ENCODE results near the gene PROM1. TPM values are rescaled to one million over a fixed set of nuclear protein-coding genes. Genes with fewer than 3 reads are reported as not detected.

The PROM1 gene
- total RNA-seq, 2 experiments from 2014 or later, result not detected

DNA sequence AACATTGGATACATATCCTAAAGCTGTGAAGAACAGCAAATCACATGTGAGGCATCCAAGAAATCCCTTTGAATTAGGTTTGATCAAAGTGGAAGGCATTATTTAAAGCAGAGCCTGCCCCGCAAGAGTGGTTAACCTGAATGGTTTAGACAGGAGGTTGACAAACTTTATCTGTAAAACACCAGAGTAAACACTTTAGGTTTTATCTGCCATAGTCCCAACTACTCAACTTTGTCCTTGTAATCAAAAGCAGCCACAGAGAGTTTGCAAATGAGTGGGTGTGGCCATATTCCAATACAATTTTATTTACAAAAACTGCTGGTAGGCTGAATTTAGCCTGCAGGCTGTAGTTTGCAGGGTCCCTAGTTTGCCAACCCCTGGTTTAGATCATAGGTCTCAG is 95.6 kb downstream of the PROM1 start:
- no peak for DNase-seq
- intact Hi-C loops (cut with DNase I, micrococcal nuclease), result no loop called here
- H3K4me3 Mint-ChIP-seq, result no peak overlapping the region

DNA sequence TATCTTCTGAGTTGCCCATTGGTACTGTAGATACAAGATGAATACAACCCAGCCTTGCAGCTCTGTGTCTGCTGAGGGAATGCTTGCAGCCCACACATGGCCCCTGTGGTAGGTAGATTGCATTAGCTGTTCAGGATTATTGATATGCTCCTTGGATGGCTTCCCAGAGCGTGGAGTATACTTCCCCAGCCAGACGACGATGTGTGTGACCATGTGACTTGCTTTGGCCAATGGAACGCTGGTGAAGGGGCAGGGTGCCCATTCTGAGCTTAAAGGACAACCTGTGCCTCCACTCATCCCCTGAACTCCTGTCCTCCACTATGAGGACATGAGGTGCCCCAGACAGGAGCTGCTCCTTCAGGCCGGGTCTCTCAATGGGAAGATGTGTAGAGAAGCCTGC is 96.9 kb downstream of the PROM1 start:
- Mint-ChIP-seq H3K4me1 (ENCODE audit: low read depth) (no peaks in the 10 kb centered on the region), H3K27me3 (peaks cover 18% of the 10 kb centered on the region), H3K4me3 (no peak overlapping the region), H3K36me3 (ENCODE audit: low read depth) (no peaks in the 10 kb centered on the region), H3K9me3 (no peaks in the 10 kb centered on the region), H3K27ac (no peak overlapping the region)
- ATAC-seq (ENCODE audit: poor library complexity) (no peak), DNase-seq (no peak)
- ChIA-PET POLR2A (interaction anchor here (0.6 kb wide), 1 partner anchor 29 kb away, joined by 3 read pairs; no protein-coding TSS in a partner anchor), CTCF (no interaction called here)
- intact Hi-C loops (cut with DNase I, micrococcal nuclease), result no loop called here
- TF ChIP-seq, protein P1, sequence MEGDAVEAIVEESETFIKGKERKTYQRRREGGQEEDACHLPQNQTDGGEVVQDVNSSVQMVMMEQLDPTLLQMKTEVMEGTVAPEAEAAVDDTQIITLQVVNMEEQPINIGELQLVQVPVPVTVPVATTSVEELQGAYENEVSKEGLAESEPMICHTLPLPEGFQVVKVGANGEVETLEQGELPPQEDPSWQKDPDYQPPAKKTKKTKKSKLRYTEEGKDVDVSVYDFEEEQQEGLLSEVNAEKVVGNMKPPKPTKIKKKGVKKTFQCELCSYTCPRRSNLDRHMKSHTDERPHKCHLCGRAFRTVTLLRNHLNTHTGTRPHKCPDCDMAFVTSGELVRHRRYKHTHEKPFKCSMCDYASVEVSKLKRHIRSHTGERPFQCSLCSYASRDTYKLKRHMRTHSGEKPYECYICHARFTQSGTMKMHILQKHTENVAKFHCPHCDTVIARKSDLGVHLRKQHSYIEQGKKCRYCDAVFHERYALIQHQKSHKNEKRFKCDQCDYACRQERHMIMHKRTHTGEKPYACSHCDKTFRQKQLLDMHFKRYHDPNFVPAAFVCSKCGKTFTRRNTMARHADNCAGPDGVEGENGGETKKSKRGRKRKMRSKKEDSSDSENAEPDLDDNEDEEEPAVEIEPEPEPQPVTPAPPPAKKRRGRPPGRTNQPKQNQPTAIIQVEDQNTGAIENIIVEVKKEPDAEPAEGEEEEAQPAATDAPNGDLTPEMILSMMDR (IDR thresholded peaks at IDR 0.05), result no peak
- no peaks in the 10 kb centered on the region for H3K4me1 ChIP-seq (ENCODE audit: insufficient read depth, low read length)
- no peaks in the 10 kb centered on the region for H3K9me3 ChIP-seq (ENCODE audit: control insufficient read depth in 1 of 2, insufficient read depth in 1 of 2, low read length in 2 of 2)
- H3K27me3 ChIP-seq (ENCODE audit: control insufficient read depth in 1 of 2, insufficient read depth in 2 of 2, low read length in 2 of 2), result peaks cover 0 to 4% of the 10 kb centered on the region in 2 experiments
- H3K4me3 ChIP-seq (ENCODE audit: low read length), result no peak overlapping the region
- no peaks in the 10 kb centered on the region for H3K36me3 ChIP-seq (ENCODE audit: insufficient read depth, low read length)
- H3K27ac ChIP-seq (ENCODE audit: low read depth in 1 of 2, low read length in 2 of 2), result no peak overlapping the region

More for the DNA sequence above, 95.6 kb downstream of the PROM1 start:
- TF ChIP-seq, protein P1 (IDR thresholded peaks at IDR 0.05), result no peak
- H3K27me3 ChIP-seq (ENCODE audit: control insufficient read depth in 1 of 2, insufficient read depth in 2 of 2, low read length in 2 of 2), result no peaks in the 10 kb centered on the region
- ATAC-seq (ENCODE audit: poor library complexity), result no peak
- Mint-ChIP-seq H3K4me1 (ENCODE audit: low read depth) (no peaks in the 10 kb centered on the region), H3K36me3 (ENCODE audit: low read depth) (no peaks in the 10 kb centered on the region), H3K27me3 (peaks cover 16% of the 10 kb centered on the region), H3K27ac (no peak overlapping the region), H3K9me3 (no peaks in the 10 kb centered on the region)
- no peak overlapping the region for H3K27ac ChIP-seq (ENCODE audit: low read depth in 1 of 2, low read length in 2 of 2)
- no peaks in the 10 kb centered on the region for H3K36me3 ChIP-seq (ENCODE audit: insufficient read depth, low read length)
- no peaks in the 10 kb centered on the region for H3K9me3 ChIP-seq (ENCODE audit: control insufficient read depth in 1 of 2, insufficient read depth in 1 of 2, low read length in 2 of 2)
- CTCF ChIA-PET, result no interaction called here
- no peak overlapping the region for H3K4me3 ChIP-seq (ENCODE audit: low read length)
- POLR2A ChIA-PET, result no interaction called here
- H3K4me1 ChIP-seq (ENCODE audit: insufficient read depth, low read length), result no peaks in the 10 kb centered on the region

DNA sequence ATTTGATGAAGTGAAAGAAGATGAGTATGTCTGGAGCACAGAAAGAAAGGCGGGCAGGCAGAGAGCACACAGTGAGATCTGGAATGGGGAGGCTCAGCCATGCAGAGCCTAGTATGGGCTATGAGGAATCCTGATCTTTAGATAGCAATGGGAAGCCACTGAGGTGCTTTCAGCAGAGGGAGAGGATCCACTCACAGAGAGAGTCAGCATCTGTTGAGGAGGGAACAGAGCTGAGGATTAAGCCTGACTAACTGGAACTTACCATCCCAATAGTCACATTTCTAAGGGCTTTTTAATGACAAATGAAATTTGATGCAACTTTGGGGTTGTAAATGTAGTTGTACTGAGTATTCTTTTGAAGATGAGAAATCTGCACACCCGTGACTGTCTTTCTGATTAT is 100.2 kb downstream of the PROM1 start:
- Histone ChIP-seq H3K4me1 (ENCODE audit: insufficient read depth, low read length) (no peaks in the 10 kb centered on the region), H3K27ac (ENCODE audit: low read depth in 1 of 2, low read length in 2 of 2) (no peak overlapping the region), H3K27me3 (ENCODE audit: control insufficient read depth in 1 of 2, insufficient read depth in 2 of 2, low read length in 2 of 2) (peaks cover 0 to 4% of the 10 kb centered on the region in 2 experiments), H3K36me3 (ENCODE audit: insufficient read depth, low read length) (no peaks in the 10 kb centered on the region), H3K4me3 (ENCODE audit: low read length) (no peak overlapping the region), H3K9me3 (ENCODE audit: control insufficient read depth in 1 of 2, insufficient read depth in 1 of 2, low read length in 2 of 2) (no peaks in the 10 kb centered on the region)
- Mint-ChIP-seq H3K9me3 (no peaks in the 10 kb centered on the region), H3K4me1 (ENCODE audit: low read depth) (no peaks in the 10 kb centered on the region), H3K27me3 (peaks cover 5% of the 10 kb centered on the region), H3K4me3 (no peak overlapping the region), H3K27ac (no peak overlapping the region), H3K36me3 (ENCODE audit: low read depth) (no peaks in the 10 kb centered on the region)
- intact Hi-C loops (cut with DNase I, micrococcal nuclease), result no loop called here
- no peak for ATAC-seq (ENCODE audit: poor library complexity)
- CTCF ChIA-PET, result no interaction called here
- DNase-seq, result no peak
- POLR2A ChIA-PET, result no interaction called here
- TF ChIP-seq, protein P1 (IDR thresholded peaks at IDR 0.05), result no peak
